ENCODE data around the gene PTPRC.

DNA sequence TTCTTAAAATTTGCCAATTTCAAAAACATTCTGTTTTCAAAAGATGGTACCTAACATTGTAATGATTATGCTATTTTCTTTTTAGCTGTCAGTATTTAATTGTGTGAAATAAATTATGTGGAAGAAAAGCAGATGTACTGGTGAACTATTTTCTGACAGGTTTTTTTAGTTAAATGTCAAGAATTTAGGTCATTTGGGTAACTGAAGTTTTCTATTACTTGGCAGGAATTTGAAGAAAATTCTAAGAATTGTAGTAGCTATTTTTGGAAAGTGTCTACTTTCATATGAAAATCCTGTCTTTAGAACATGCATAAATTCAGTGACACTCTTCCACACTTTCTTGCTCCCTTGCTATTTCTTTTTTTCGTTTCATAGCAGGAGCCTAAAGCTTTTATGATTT, 28.5 kb upstream of the PTPRC start:
- TF ChIP-seq, protein P1, sequence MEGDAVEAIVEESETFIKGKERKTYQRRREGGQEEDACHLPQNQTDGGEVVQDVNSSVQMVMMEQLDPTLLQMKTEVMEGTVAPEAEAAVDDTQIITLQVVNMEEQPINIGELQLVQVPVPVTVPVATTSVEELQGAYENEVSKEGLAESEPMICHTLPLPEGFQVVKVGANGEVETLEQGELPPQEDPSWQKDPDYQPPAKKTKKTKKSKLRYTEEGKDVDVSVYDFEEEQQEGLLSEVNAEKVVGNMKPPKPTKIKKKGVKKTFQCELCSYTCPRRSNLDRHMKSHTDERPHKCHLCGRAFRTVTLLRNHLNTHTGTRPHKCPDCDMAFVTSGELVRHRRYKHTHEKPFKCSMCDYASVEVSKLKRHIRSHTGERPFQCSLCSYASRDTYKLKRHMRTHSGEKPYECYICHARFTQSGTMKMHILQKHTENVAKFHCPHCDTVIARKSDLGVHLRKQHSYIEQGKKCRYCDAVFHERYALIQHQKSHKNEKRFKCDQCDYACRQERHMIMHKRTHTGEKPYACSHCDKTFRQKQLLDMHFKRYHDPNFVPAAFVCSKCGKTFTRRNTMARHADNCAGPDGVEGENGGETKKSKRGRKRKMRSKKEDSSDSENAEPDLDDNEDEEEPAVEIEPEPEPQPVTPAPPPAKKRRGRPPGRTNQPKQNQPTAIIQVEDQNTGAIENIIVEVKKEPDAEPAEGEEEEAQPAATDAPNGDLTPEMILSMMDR (IDR thresholded peaks at IDR 0.05), result no peak
- TF ChIP-seq, protein P2, sequence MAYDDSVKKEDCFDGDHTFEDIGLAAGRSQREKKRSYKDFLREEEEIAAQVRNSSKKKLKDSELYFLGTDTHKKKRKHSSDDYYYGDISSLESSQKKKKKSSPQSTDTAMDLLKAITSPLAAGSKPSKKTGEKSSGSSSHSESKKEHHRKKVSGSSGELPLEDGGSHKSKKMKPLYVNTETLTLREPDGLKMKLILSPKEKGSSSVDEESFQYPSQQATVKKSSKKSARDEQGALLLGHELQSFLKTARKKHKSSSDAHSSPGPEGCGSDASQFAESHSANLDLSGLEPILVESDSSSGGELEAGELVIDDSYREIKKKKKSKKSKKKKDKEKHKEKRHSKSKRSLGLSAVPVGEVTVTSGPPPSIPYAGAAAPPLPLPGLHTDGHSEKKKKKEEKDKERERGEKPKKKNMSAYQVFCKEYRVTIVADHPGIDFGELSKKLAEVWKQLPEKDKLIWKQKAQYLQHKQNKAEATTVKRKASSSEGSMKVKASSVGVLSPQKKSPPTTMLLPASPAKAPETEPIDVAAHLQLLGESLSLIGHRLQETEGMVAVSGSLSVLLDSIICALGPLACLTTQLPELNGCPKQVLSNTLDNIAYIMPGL (CRISPR knock-in tag; IDR thresholded peaks at IDR 0.05; ENCODE audit: borderline replicate concordance), result no peak
- TF ChIP-seq KDM1A (IDR thresholded peaks at IDR 0.05; ENCODE audit: low read depth) (no peak), CEBPB (IDR thresholded peaks at IDR 0.05) (no peak), SMC3 (IDR thresholded peaks at IDR 0.05) (no peak), PHF8 (IDR thresholded peaks at IDR 0.05; ENCODE audit: borderline replicate concordance, low read depth) (no peak), MAFK (IDR thresholded peaks at IDR 0.05; ENCODE audit: partially characterized antibody) (no peak), RARB (CRISPR knock-in tag; IDR thresholded peaks at IDR 0.05) (no peak), POLR2AphosphoS2 (conservative IDR thresholded peaks at IDR 0.05; ENCODE audit: low read length) (no peak), EP300 (IDR thresholded peaks at IDR 0.05) (no peak), POLR2A (IDR thresholded peaks at IDR 0.05; ENCODE audit: low read length) (no peak)
